ENCODE measurements around the gene KCNK13. TPM values are rescaled to one million over a fixed set of nuclear protein-coding genes. Genes with fewer than 3 reads are reported as not detected.

Gene KCNK13
- total RNA-seq, 4 donors from 2014 or later, result 0.28 to 5.9 (median 2.0) TPM; not detected in 1

DNA sequence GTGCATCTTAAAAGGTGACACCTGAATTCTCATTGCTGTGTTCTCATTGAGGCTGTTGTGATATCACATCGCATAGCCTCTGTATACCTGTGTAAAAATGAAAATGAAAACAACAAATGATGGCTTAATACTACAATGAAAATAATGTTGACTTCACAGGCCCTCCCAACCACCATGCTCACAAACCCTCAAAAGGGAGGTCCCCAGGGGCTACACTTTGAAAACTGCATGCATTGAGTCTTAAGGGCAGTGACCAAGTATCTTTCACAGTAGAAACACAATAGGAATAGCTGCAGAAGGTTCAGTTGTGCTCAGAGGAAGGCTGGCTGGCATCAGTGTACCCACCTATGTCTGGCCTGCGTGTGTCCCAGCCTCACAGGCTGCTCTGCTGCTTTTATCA, 27.6 kb upstream of the KCNK13 start:
- TF ChIP-seq, protein P1, sequence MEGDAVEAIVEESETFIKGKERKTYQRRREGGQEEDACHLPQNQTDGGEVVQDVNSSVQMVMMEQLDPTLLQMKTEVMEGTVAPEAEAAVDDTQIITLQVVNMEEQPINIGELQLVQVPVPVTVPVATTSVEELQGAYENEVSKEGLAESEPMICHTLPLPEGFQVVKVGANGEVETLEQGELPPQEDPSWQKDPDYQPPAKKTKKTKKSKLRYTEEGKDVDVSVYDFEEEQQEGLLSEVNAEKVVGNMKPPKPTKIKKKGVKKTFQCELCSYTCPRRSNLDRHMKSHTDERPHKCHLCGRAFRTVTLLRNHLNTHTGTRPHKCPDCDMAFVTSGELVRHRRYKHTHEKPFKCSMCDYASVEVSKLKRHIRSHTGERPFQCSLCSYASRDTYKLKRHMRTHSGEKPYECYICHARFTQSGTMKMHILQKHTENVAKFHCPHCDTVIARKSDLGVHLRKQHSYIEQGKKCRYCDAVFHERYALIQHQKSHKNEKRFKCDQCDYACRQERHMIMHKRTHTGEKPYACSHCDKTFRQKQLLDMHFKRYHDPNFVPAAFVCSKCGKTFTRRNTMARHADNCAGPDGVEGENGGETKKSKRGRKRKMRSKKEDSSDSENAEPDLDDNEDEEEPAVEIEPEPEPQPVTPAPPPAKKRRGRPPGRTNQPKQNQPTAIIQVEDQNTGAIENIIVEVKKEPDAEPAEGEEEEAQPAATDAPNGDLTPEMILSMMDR (IDR thresholded peaks at IDR 0.05), result no peak
- ATAC-seq (ENCODE audit: low FRiP score) (no peak), DNase-seq (ENCODE audit: low spot score) (no peak)

DNA sequence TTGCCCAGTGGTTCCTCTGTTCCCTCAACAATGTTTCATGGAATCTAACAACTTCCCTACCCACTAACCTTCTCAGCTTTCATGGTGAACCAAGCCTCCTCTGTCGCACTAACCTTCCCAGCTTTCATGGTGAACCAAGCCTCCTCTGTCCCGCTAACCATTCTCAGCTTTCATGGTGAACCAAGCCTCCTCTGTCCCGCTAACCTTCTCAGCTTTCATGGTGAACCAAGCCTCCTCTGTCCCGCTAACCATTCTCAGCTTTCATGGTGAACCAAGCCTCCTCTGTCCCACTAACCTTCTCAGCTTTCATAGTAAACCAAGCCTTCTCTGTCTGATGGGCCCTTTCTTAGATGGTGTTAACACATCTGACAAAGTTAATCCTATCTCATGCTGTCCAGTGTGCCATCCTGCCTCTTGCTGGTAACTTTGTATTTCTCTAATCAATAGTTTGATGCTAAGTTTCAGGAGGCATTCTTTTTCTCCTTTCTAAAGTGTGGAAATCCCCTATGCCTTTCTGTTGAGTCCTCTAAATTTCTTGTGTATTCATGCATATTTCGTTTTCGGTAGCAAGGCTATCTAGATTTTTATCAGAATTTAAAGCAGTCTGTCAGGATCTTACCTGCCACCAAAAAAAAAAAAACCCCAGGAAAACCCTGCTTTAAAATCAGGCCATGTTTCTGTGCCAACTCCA, 26.8 kb upstream of the KCNK13 start:
- ATAC-seq (ENCODE audit: low FRiP score), result no peak
- TF ChIP-seq, protein P1 (IDR thresholded peaks at IDR 0.05), result no peak
- DNase-seq (ENCODE audit: low spot score), result no peak

DNA sequence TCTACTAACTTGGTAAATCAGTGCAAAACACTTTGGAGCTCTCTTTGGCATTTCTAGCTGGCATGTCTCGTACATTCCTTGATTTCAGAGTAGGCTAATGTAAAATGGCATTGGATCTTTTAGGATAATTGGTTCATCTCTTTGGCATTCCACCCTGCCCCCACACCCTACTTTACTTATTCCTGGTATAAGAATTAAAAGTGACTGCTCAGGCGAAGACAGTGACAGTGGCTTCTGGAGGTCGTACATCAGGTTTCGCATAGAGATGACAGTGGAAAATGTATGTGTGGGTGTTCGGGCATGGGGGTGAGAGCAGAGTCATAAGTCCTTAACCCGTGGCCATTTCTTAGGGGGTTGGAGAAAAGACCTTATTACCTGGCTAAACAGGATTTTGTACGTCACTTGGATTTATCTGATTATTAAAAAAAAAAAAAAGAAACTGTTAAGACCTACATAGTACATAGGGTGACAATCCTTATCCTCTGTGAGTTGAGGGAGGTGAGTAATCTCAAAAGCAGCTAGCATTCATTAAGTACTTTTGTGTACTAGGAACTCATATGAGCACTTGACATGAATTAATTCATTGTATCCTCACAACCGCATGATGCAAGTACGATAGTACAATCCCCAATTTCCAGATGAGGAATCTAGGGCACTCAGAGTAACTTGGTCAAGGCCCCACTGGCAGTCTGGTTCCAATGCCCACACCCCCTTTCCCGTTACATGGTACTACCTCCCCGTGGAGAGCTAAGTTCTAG, 22.4 kb upstream of the KCNK13 start:
- ATAC-seq (ENCODE audit: low FRiP score), result no peak
- DNase-seq (ENCODE audit: low spot score), result no peak
- TF ChIP-seq, protein P1 (IDR thresholded peaks at IDR 0.05), result no peak

DNA sequence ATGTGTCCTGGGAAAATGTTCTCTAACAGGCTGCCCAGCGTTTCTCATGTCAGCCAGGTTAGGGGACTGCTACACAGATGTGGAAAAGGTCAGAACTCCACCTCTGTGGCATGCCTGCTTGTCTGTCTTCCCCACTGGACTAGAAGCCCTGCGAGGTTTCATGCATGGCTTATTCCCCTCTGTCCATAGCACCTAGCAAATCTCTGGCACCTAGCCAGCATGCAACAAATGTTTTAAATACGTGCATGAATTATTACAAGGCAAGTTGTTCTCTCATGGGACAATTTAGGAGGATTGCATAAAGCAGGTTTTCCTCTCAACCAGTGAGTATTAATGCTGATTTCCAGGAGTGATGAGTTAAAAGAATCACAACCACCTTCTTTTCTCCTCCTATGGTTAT, 21.4 kb upstream of the KCNK13 start:
- ATAC-seq (ENCODE audit: low FRiP score) (no peak), DNase-seq (ENCODE audit: low spot score) (no peak)
- TF ChIP-seq, protein P1 (IDR thresholded peaks at IDR 0.05), result no peak

DNA sequence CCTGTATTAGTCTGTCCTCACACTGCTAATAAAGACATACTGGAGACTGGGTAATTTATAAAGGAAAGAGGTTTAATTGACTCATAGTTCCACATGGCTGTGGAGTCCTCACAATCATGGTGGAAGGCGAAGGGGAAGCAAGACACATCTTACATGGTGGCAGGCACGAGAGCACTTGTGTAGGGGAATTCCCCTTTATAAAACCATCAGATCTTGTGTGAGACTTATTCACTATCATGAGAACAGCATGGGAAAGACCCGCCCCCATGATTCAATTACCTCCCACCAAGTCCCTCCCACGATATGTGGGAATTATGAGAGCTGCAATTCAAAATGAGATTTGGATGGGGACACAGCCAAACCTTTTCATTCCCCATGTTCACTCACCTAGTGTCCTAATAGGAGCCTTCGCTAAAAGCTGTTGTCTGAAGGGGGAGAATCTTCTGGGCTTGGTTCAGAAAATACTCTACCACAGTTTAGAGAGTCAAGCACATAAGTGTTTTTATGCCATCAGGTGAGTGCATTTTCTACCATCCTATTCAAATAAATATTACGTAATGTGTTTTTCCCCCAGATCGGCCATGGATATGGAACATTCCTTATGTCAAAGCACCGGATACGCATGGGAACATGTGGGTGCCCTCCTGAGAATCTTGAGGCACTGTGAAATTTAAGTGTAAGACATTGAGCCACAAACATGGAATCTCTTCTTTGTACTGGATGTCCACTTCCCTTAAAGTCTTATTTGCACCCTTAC, 19.1 kb upstream of the KCNK13 start:
- TF ChIP-seq, protein P1 (IDR thresholded peaks at IDR 0.05), result no peak
- no peak for ATAC-seq (ENCODE audit: low FRiP score)

DNA sequence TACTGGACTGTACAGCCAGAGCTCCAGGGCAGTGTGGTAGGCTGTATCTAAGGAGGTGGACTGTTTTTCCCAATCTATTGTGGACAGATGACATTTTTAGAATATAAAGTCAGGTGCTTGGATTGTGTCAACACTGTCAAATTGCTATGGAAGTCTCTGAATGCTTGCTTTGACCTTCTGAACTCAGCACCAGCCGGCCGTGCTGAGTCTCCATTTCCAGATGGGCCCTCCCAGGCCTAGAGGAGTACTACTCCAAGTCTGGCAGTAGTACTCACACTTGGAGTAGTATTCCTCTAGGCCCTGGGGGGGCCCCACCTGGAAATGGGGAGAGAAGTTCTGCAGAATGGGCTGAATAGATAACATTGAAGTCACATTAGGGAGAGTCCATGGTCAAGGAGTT, 16.2 kb upstream of the KCNK13 start:
- ATAC-seq (ENCODE audit: low FRiP score) (no peak), DNase-seq (ENCODE audit: low spot score) (no peak)
- TF ChIP-seq, protein P1 (IDR thresholded peaks at IDR 0.05), result no peak

More for the DNA sequence above, 19.1 kb upstream of the KCNK13 start:
- DNase-seq (ENCODE audit: low spot score), result no peak

Data from omental fat pad (tissue), 4 donors.